NCI-H2107 treated with DMSO at 0.1 percent for 48 hours (cell line): Measurements from ENCODE around the gene HOXA10.

Experiments used
- DNase-seq: peaks from one replicate; lab custom pipeline; 2025; ENCODE audit not compliant: unreplicated experiment; lab: John Stamatoyannopoulos, UW

Gene HOXA10

GRCh38 chr7:27168265-27168947, 5.7 kb downstream of the HOXA10 start:
- DNase-seq = no peak

GRCh38 chr7:27167916-27168264, 6.2 kb downstream of the HOXA10 start:
- no peak for DNase-seq

- DNase-seq = no peak
Observed at GRCh38 chr7:27166531-27167505, 7.3 kb downstream of the HOXA10 start.

GRCh38 chr7:27165996-27166530, 8.1 kb downstream of the HOXA10 start:
- DNase-seq = no peak

- no peak for DNase-seq
Observed at GRCh38 chr7:27165089-27165995, 8.8 kb downstream of the HOXA10 start, which contains the start of gene HOXA9. HOXA9 (minus strand) TSS chr7:27165537; CDS start chr7:27165457, 80 bp downstream.

- no peak for DNase-seq
Observed at GRCh38 chr7:27164367-27165088, 9.6 kb downstream of the HOXA10 start.

GRCh38 chr7:27164045-27164366, 10.1 kb downstream of the HOXA10 start:
- no peak for DNase-seq

- DNase-seq = no peak
Observed at GRCh38 chr7:27163288-27164044, 10.7 kb downstream of the HOXA10 start.

GRCh38 chr7:27162561-27163287, 11.4 kb downstream of the HOXA10 start:
- DNase-seq = no peak

GRCh38 chr7:27161721-27162560, 12.2 kb downstream of the HOXA10 start:
- no peak for DNase-seq

- no peak for DNase-seq
Observed at GRCh38 chr7:27161214-27161720, 12.9 kb downstream of the HOXA10 start.

GRCh38 chr7:27160546-27161213, 13.4 kb downstream of the HOXA10 start:
- peak; percentile 50 for DNase-seq

- DNase-seq = no peak
Observed at GRCh38 chr7:27160145-27160545, 14.0 kb downstream of the HOXA10 start.

- no peak for DNase-seq
Observed at GRCh38 chr7:27159266-27160144, 14.6 kb downstream of the HOXA10 start.

- no peak for DNase-seq
Observed at GRCh38 chr7:27158436-27159265, 15.5 kb downstream of the HOXA10 start.
